Breast epithelium (tissue), 3 donors: ENCODE results near the gene LIN28B.

Experiments
- POLR2A ChIP-seq: fragments of 450-650 bp; IDR thresholded peaks from one replicate; pipeline ENCODE4 v1.6.1; 2016; ENCODE audit warnings: antibody characterized with exemption, mild to moderate bottlenecking, moderate library complexity
- POLR2AphosphoS5 ChIP-seq, 3 donors: sonication (generic); formaldehyde crosslinking; IDR thresholded peaks; one replicate each; pipeline ENCODE4 v1.6.1; 2017; ENCODE audit warnings: antibody characterized with exemption in 3 of 3
- TF ChIP-seq, protein P1 (sequence below), 3 donors: fragments of 450-650 bp; IDR thresholded peaks; one replicate each; pipeline ENCODE4 v1.5.1; 2016 to 2017; ENCODE audit warnings: antibody characterized with exemption in 3 of 3, mild to moderate bottlenecking in 3 of 3, moderate library complexity in 3 of 3

- no peak for TF ChIP-seq POLR2A
- TF ChIP-seq, protein P1, sequence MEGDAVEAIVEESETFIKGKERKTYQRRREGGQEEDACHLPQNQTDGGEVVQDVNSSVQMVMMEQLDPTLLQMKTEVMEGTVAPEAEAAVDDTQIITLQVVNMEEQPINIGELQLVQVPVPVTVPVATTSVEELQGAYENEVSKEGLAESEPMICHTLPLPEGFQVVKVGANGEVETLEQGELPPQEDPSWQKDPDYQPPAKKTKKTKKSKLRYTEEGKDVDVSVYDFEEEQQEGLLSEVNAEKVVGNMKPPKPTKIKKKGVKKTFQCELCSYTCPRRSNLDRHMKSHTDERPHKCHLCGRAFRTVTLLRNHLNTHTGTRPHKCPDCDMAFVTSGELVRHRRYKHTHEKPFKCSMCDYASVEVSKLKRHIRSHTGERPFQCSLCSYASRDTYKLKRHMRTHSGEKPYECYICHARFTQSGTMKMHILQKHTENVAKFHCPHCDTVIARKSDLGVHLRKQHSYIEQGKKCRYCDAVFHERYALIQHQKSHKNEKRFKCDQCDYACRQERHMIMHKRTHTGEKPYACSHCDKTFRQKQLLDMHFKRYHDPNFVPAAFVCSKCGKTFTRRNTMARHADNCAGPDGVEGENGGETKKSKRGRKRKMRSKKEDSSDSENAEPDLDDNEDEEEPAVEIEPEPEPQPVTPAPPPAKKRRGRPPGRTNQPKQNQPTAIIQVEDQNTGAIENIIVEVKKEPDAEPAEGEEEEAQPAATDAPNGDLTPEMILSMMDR (IDR thresholded peaks at IDR 0.05), result no peak
- no peak for TF ChIP-seq POLR2AphosphoS5 (IDR thresholded peaks at IDR 0.05)
Measured at GRCh38 chr6:105072798-105073199, 115.9 kb downstream of the LIN28B start.
